CD4-positive, alpha-beta T cell treated with Interleukin-17A for 1 hour (primary cell): ENCODE results near the gene FANCC.

Experiments
- DNase-seq: peaks from one replicate; pipeline ENCODE4 v3.0.0-alpha.2; 2020

The FANCC gene

DNA sequence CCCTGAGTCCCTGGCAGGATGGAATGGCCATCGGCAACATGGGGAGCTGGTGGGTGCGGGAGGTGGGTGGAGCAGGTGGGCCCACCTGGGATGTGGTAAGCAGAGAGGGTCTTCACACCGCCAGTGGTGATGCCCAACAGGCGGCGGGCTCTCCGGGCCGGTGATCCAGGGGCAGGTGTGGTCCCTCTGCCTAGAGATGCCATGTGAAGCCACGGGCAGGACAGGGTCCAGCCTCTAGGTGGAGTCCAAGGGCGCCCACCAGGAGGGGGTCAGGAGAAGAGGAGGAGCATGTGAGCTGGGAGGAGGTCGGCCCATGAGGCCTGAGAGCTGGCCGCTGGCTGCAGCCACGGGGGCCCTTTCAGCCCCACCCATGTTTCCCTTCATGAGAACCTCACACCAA, 221.1 kb downstream of the FANCC start:
- DNase-seq = no peak

GRCh38 chr9:95095641-95096355, 221.7 kb downstream of the FANCC start:
- no peak for DNase-seq

DNA sequence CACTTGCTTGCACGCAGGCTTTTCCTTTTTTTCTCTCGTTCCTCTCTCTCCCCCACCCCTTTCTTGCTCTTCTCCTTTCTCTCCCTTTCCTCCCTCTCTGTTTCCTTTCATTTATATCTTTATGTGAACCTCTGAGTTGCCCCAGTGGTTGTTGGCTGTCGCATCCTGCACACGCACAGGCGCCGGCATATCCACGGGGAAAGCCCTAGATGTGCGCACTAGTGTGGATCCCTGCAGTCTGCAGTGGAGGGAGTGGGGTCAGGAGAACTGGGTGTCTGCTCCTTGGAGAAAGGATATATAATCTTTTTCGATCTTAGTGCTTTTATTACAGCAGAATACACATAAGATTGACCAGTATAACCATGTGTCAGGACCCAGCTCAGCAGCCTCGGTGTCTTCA, 223.5 kb downstream of the FANCC start:
- no peak for DNase-seq

GRCh38 chr9:95093586-95093985, 223.9 kb downstream of the FANCC start:
- no peak for DNase-seq

- DNase-seq = no peak
Measured at GRCh38 chr9:95092262-95093072, 225.0 kb downstream of the FANCC start.

- DNase-seq = no peak
Measured at GRCh38 chr9:95091601-95092261, 225.8 kb downstream of the FANCC start.

DNA sequence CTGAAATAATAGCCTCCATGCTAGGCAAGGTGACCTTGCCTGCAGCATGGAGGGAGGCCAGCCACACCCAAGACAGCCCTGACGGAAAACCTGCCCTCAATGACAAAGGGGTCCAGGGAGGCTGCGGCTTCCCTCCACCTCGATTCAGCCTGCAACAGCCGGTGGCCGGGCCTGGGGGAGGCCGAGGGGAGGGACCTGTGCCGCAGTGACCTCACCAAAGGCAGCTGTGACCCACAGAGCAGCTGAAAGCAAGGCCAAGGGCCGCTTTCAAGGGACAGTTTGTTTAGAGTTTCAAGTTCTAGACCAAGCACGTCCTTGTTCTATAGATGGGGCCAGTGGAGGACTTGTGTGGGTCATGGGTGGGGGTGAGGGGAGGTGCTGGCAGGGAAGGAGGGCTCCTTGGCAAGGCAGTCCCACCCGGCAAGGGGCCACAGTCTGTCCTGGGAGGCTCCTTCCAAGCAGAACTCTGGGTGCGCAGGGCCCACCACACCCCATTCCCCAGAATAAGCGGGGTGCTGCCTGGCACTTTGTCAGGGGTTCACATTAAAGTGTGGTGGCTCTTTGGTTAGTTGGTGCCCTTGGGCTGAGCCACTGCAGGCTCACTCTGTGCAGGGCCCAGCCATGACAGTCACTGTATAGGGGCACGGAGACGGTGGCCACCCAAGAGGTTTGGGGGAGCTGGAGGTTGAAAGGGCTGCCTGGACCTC, 226.5 kb downstream of the FANCC start:
- DNase-seq = no peak

GRCh38 chr9:95090023-95090791, 227.3 kb downstream of the FANCC start:
- DNase-seq = no peak

- DNase-seq = no peak
Measured at GRCh38 chr9:95089257-95090022, 228.1 kb downstream of the FANCC start.

DNA sequence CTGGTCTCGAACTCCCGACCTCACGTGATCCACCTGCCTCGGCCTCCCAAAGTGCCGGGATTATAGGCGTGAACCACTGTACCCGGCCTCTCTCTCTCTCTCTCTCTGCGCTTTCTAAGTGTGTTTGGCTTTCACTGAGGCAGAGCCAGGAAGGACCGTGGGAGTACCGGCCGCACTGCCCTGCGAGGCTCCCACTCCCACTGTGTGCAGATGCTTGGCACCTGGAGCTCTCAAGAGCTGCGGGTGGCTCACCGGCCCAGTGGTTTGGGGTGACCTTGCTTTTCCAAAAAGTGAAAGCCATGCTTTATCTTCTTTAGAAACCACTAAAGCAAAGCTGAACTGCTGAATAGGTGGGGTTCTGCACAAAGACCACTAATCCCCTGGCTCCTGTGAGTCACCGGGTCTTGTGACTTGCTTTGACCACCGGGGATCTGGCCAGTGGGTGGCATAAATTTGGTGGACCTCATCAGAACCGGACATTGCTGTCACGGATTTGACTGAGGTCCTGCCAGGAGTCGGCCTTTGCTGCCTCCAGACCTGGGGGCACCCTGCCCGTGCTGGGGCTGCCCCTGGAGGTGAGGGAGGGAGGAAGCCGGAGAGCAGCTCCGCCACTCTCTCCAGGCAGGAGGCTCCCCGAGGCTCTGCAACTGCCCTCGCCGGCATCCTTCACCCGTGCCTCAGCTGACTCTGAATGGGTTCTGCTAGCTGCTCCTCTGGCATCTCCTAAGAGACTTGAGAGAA, 228.9 kb downstream of the FANCC start:
- DNase-seq = no peak

- no peak for DNase-seq
Measured at GRCh38 chr9:95087659-95088242, 229.8 kb downstream of the FANCC start.

DNA sequence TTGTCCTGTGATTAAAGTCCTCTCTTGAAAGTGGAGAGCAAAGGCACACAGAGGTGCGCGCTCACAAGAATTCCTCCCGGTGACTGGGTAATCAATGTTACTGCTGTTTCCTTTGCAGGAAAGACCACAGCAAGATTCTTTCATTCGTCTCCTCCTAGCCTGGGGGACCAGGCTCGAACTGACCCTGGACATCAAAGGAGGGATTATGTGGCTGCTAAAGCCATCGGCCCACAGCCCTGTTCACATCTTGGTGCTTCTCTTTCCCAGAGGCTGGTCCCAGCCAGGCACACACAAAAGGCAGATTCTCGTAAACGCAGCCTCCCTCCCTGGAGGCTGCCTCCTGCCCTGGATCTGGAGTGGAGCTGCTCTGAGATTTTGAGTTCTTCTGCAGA, 230.9 kb downstream of the FANCC start:
- no peak for DNase-seq

DNA sequence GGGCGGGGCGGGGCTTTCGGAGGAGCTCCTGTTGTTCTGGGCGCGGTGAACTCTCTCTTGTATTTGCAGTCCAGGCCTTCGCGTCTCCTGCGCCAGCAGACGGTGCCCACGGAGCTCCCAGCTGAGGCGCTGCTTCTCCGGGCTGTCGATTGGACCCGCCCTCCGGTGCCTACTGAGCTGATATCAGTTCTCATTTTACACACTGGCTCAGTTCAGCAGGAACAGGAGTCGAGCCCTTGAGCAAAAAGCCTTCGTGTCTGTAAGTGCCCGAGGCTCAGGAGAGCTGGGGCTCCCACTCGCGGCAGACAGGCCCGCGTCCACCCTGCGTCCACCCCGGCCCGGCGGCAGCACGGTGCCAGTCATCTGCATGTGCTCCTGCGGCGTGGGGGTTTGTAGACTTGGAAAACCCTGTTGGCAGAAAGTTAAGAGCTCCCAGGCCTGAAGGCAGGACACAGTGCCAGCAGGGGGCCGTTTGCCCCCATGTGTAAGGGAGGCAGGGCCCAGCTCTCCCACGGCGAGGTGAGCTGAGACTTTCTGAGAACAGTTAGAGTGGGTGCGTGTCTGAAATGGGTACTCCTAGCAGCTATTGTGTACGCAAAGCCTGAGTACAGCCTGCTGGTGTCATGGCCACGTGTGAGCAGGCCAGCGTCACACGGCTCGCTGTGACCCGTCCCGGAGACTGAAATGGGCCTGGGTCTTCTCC, 231.5 kb downstream of the FANCC start:
- no peak for DNase-seq

- DNase-seq = no peak
Measured at GRCh38 chr9:95085036-95085770, 232.3 kb downstream of the FANCC start.

DNA sequence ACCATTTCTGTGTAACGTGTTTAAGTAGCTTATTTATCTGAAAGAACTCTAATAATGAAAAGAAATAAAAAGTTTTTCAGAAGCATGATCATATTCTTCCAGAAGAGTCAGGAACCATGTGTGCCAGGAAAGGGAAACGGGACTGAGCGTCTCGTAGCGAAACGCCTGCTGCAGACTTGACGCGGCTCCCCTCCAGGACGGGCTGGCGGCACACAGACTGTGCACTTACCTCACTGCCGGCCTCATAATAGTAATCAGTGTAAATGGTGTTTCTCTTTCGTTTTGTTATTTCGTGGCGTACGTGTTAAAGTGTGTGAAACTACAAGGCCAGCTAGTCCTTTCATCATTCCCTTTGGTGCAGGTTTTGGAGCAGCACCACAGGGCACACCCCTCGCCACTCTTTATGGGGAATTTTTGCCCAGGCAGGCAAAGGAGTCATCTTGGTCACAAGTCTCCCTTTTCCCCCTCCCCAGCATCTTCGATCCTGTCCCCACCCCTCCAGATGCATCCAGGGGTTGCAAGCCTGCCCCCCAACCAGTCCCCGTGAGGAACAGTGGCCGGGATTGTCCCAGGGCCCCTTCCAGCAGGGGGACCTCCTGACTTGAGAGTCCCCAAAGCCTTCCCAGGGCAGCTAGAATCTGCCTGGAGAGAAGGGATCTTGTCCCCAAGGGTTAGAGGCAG, 233.1 kb downstream of the FANCC start:
- DNase-seq = no peak

DNA sequence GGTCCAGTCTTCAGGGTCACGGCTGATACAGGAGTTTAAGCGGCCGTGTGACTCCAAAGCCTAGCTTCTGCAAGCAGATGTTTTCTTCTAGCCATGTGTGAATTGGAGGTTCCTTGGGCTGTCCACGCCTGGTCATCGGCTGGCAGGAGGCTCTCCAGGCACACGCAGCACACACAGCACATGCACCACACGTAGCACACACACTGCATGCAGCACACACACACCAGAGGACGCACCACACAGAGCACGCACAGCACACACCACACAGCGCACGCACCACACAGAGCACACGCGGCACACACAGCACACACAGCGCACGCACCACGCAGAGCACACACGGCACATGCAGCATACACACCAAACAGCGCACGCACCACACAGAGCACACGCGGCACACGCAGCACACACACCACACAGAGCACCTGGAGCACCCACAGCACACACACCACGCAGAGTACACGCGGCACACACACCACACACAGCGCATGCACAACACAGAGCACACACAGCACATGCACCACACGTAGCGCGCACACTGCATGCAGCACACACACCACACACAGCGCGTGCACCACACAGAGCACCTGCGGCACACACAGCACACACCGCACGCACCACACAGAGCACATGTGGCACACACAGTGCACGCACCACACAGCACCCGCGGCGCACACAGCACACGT, 234.3 kb downstream of the FANCC start:
- DNase-seq = no peak

DNA sequence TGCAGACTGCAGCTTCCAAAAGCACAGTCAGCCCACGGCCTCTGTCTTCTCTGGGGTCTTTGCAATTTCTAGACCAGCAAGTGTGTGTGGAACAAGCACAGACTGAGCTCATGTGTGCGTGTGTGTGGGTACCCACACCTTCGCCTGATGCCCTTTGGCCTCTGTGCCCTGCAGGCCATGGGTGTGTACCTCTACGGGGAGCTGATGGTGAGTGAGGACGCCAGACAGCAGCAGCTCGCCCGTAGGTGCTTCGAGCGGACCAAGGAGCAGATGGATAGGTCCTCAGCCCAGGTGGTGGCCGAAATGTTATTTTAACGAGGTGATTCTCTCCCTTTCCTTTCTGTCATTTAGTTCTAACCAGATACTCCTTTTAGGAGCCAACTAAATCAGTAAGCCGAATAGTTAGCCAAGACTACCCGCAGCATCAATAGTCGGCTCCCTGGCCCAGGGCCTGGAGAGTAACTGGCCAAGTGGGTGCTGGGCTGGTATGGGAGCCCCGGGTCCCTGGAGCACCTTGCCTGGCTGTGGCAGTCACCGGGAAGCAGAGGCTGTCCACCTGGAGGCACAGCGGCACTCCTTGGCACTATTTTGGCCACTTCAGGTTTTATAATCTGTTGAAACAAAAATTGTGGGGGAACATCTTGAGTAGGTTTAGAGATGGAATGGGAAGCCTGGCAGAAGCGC, 235.0 kb downstream of the FANCC start:
- no peak for DNase-seq
